ENCODE measurements around the gene SLC22A4. TPM values are rescaled to one million over a fixed set of nuclear protein-coding genes. Genes with fewer than 3 reads are reported as not detected.

The SLC22A4 gene
- total RNA-seq, 1 experiment from 2014 or later: 1.1 TPM

DNA sequence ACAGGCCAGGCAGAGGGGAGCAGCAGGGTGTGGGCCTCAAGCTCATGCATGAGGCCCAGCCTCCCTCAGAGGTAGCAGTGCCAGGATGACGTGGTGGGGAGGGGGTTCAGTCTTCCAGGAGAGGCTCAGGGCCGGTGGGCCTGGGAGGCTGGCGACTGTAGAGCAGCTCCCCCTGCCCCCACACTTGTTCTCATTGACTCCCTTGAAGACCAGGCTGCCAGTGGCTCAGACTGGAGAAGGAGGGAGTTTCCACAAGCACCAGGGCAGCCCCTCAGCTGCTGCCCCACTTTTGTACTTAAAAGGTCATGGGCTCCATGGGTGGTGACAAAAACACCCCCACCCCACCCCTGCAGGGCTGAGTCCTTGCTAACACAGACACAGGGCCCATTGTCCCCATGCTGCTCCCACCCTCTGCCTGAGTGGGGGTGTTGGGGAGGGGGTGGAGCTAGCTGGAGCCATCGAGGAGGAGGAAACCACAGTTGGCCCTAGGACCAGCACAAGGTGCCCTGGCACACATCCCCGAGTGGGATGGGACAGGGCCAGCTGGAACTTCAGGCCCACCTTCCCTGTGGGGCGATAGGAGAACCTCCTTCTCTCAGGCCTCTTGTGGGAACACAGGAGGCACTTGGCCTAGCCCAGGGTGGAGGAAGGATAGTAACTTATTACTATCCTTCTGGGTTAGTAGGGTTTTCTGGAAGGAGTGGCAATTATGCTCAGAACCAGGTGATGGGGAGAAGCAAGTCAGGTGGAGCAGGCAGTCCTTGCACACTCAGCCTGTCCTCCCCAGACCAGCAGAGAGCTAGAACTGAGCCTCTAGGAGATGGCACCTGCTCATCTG is 26.0 kb upstream of the SLC22A4 start:
- peaks cover 62% of the 10 kb centered on the region for H3K36me3 ChIP-seq
- no peaks in the 10 kb centered on the region for H3K27me3 ChIP-seq
- no peak overlapping the region for H3K4me3 ChIP-seq
- H3K27ac ChIP-seq: peak overlapping the region; percentile 2; the same call in 1 of the 2 replicates
- no peaks in the 10 kb centered on the region for H3K9me3 ChIP-seq (replicated peaks)
- DNase-seq: peak; percentile 69 to 78
- peaks cover 40% of the 10 kb centered on the region for H3K4me1 ChIP-seq

GRCh38 chr5:132268769-132269551 is 25.2 kb upstream of the SLC22A4 start:
- Histone ChIP-seq H3K27ac (no peak overlapping the region), H3K4me3 (no peak overlapping the region), H3K4me1 (peaks cover 36% of the 10 kb centered on the region), H3K27me3 (no peaks in the 10 kb centered on the region), H3K9me3 (replicated peaks) (no peaks in the 10 kb centered on the region), H3K36me3 (peaks cover 59% of the 10 kb centered on the region)
- peak; percentile 46 to 53 for DNase-seq

DNA sequence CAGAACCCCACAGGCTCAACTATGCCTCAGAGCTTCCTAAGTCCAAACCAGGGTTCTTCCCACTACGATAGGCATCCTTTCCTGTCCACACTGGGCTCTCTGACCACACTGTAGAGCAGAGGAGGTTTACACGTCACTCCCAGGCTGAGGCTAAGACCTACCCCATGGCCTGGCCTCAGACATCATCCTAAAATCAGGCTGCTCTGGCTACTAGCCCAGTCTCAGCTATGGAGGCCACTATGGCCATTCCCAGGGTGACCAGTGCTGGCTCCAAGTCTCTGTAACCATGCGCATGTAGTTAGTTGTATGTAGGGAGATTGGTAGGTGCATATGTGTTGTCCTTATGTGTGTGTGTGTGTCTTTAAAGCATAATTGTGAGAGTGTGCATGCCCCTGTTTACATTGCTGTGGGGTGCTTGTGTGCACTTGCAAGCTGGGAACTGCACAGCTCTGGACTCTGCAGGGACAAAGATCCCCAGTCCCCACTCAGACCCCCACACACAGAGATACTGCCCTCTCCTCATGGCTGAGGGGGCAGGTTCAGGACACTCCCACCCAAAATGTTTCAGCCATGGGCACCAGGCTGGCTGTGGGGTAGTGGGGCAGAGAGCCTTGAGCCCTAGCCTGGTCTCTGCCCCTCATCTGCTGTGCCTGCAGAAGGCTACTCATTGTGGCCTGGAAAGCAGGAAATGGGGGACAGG is 24.4 kb upstream of the SLC22A4 start:
- DNase-seq: no peak
- Histone ChIP-seq H3K9me3 (replicated peaks) (no peaks in the 10 kb centered on the region), H3K4me1 (peaks cover 36% of the 10 kb centered on the region), H3K4me3 (no peak overlapping the region), H3K36me3 (peaks cover 56% of the 10 kb centered on the region), H3K27ac (no peak overlapping the region), H3K27me3 (no peaks in the 10 kb centered on the region)

GRCh38 chr5:132270335-132270665 is 23.9 kb upstream of the SLC22A4 start:
- H3K9me3 ChIP-seq (replicated peaks): no peaks in the 10 kb centered on the region
- H3K36me3 ChIP-seq: peaks cover 51% of the 10 kb centered on the region
- peaks cover 36% of the 10 kb centered on the region for H3K4me1 ChIP-seq
- no peaks in the 10 kb centered on the region for H3K27me3 ChIP-seq
- DNase-seq: no peak
- no peak overlapping the region for H3K4me3 ChIP-seq
- no peak overlapping the region for H3K27ac ChIP-seq

DNA sequence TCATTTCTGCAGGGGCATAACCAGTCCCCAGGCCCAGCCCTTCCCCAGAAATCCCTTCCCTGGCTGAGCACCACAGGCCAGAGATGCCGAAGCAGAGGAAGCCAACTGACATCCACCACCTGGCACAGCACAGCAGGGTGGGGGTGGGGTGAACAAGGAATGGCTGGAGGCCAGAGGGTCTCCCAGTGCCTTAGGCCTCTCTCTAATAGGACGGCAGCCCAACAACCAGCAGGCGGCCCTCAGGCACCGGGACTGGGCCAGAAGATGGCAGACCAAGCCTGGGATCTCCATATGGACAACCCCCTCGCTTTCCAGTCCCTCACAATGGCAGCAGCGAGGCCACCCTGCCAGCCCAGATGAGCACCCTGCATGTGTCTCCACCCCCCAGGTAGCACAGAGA is 23.5 kb upstream of the SLC22A4 start:
- H3K27ac ChIP-seq: no peak overlapping the region
- no peaks in the 10 kb centered on the region for H3K9me3 ChIP-seq (replicated peaks)
- DNase-seq: no peak
- H3K36me3 ChIP-seq: peaks cover 50% of the 10 kb centered on the region
- H3K4me3 ChIP-seq: no peak overlapping the region
- H3K4me1 ChIP-seq: peaks cover 33% of the 10 kb centered on the region
- H3K27me3 ChIP-seq: no peaks in the 10 kb centered on the region

GRCh38 chr5:132271251-132272246 is 22.6 kb upstream of the SLC22A4 start:
- Histone ChIP-seq H3K9me3 (replicated peaks) (no peaks in the 10 kb centered on the region), H3K27me3 (no peaks in the 10 kb centered on the region)

DNA sequence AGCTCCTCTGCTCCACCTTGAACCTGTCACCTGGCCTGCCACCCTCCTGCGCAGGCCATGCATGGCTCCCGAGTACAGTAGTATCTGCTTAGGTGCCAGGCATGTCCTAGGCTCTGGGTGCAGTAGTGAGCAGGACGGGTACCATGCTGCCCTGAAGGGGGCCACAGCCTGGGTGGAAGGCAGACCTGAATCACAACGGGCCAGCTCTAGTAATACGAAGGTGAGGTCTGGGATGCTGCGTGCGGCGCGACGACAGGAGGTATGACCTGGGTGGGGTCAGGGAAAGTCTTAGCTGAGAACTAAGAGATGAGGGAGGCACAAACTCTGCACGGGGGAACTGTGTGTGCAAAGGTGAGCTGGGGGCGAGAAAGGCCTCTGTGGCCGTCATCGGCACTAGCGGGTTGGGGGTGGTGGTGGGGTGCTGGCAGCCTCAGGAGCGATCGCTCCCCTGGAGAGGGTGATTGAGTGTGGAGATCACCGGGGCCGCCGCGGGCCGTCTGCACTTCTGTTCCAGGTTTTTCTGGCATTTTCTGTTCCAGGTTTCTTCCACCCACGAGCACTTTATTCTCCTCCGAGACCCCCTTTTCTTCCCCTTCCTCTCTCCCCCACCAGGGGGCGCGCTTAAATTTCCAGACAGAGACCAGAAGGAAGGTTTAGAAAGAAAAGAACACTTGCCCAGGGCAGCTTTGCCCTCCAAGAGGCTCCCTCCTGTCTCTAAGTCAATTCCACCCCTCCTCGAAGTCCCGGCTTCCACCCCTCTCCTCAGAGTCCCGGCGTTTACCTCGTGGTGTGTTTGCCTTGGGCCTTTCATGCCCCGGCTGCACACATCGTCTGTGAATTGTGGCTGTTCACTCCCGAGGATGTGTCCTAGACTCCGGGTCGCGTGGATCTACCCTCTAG is 21.6 kb upstream of the SLC22A4 start:
- DNase-seq: peak; percentile 64 to 80
- Histone ChIP-seq H3K27ac (no peak overlapping the region), H3K4me1 (peaks cover 29% of the 10 kb centered on the region), H3K27me3 (no peaks in the 10 kb centered on the region), H3K36me3 (peaks cover 31% of the 10 kb centered on the region), H3K4me3 (no peak overlapping the region), H3K9me3 (replicated peaks) (no peaks in the 10 kb centered on the region)

More at GRCh38 chr5:132271251-132272246, 22.6 kb upstream of the SLC22A4 start:
- DNase-seq: no peak
- no peak overlapping the region for H3K27ac ChIP-seq
- peaks cover 33% of the 10 kb centered on the region for H3K4me1 ChIP-seq
- H3K4me3 ChIP-seq: no peak overlapping the region
- H3K36me3 ChIP-seq: peaks cover 42% of the 10 kb centered on the region

DNA sequence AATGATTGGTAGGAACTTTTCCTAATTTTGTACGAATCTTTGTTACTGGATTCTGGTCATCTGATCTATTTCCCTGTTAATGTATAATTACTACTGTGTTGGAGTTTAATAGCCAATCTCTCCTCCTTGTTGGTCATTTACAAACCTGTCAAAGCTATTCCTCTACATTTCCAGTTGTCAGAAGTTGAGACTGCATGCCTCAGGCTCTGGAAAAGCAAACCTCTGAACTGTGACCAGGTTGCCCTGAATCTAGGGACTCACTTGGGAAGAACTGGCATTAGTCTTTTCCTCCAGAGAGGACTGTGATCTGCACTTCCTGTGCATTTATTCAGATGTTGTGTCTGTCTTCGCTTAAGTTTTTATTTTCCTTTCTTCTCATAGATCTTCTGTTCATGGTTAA is 20.6 kb upstream of the SLC22A4 start:
- peaks cover 26% of the 10 kb centered on the region for H3K36me3 ChIP-seq
- H3K27me3 ChIP-seq: no peaks in the 10 kb centered on the region
- no peak for DNase-seq
- H3K9me3 ChIP-seq (replicated peaks): no peaks in the 10 kb centered on the region
- no peak overlapping the region for H3K4me3 ChIP-seq
- no peak overlapping the region for H3K27ac ChIP-seq
- peaks cover 24% of the 10 kb centered on the region for H3K4me1 ChIP-seq

GRCh38 chr5:132274050-132274792 is 20.0 kb upstream of the SLC22A4 start:
- Histone ChIP-seq H3K4me3 (no peak overlapping the region), H3K4me1 (peaks cover 24% of the 10 kb centered on the region), H3K27me3 (no peaks in the 10 kb centered on the region), H3K36me3 (peaks cover 23% of the 10 kb centered on the region), H3K9me3 (replicated peaks) (no peaks in the 10 kb centered on the region), H3K27ac (no peak overlapping the region)
- no peak for DNase-seq

DNA sequence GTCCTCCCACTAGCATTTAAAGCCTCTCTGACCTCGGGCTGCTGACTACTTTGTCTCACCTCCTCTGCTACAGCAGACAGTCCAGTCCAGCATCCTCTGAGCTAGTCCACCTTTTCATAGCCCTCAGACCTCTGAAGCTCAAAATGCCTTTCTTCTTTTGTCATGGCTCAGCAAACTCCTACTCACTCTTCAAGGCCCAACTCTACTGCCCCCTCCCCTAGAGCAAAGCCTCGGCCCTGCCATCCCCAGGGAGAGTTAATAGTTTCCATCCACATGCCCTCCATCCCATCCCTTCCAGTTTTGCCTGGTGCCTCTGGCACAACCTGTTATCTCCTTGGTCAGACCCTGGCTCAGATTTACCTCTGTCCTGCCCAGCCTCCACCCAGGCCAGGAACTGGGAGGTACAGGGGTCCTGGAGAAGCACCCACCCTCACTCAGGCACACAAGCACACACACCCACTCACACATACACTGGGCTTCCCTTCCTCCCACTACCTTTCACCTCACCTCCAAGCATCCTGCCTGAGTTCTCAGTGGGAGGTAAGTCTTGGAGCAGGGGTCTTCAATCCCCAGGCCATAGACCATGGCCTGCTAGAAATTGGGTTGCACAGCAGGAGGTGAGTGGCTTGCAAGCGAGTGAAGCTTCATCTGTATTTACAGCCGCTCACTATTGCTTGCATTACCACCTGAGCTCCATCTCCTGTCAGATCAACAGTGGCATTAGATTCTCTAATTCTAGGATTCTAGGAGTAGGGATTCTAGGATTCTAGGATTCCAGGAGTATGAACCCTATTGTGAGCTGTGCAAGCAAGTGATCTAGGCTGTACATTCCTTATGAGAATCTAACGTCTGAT is 18.6 kb upstream of the SLC22A4 start:
- no peak for DNase-seq

DNA sequence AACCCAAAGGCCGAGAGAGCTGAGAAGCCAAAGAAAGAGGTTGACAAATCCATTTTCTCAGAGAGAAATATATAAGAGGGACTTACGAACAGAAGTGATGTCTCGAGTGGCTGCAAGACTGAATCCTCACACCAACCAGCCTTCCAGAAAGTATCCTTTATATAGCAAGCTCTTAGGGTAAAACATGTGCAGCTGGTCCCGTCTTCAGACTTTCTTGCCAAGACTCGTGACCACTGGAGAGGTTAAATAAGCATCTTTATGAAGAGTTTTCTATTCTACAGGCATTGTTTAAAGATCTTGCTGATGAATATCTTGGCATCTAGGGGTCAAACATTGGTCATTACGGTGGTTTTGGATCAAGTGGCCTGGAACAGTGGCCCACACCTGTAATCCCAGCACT is 16.9 kb upstream of the SLC22A4 start:
- H3K9me3 ChIP-seq (replicated peaks): no peaks in the 10 kb centered on the region
- no peak overlapping the region for H3K4me3 ChIP-seq
- DNase-seq: no peak
- H3K4me1 ChIP-seq: peaks cover 15% of the 10 kb centered on the region
- no peak overlapping the region for H3K27ac ChIP-seq
- H3K36me3 ChIP-seq: peaks cover 11% of the 10 kb centered on the region
- H3K27me3 ChIP-seq: no peaks in the 10 kb centered on the region

More for the DNA sequence above, 18.6 kb upstream of the SLC22A4 start:
- Histone ChIP-seq H3K36me3 (peaks cover 19% of the 10 kb centered on the region), H3K4me1 (peaks cover 15% of the 10 kb centered on the region), H3K4me3 (no peak overlapping the region), H3K27me3 (no peaks in the 10 kb centered on the region), H3K9me3 (replicated peaks) (no peaks in the 10 kb centered on the region), H3K27ac (no peak overlapping the region)
